K562 (cell line): Measurements from ENCODE around the gene SLC22A1. TPM values are rescaled to one million over a fixed set of nuclear protein-coding genes. Genes with fewer than 3 reads are reported as not detected.

Experiments
- BCOR ChIP-seq: fragments of 450-650 bp; IDR thresholded peaks from 2 replicates; pipeline ENCODE4 v1.6.1; 2016
- BRD9 ChIP-seq: fragments of 450-650 bp; IDR thresholded peaks from 2 replicates; pipeline ENCODE4 v1.6.1; 2018; ENCODE audit warnings: low read depth; ENCODE audit not compliant: partially characterized antibody
- ILF3 ChIP-seq: fragments of 450-650 bp; IDR thresholded peaks from 2 replicates; pipeline ENCODE4 v1.6.1; 2018; ENCODE audit warnings: antibody characterized with exemption, mild to moderate bottlenecking, moderate library complexity, borderline replicate concordance
- KAT2B ChIP-seq: IDR thresholded peaks from one replicate; pipeline ENCODE4 v1.6.1; 2012; ENCODE audit warnings: low read depth, mild to moderate bottlenecking, control low read depth, inconsistent platforms, low read length, moderate library complexity
- PHB2 ChIP-seq: fragments of 450-650 bp; IDR thresholded peaks from 2 replicates; pipeline ENCODE4 v1.6.1; 2017; ENCODE audit warnings: low read depth
- RAD21 ChIP-seq, 2 experiments: fragments of 250-450 bp in 1 of 2; fragments of 450-650 bp in 1 of 2; sonication (Bioruptor Pico) in 1 of 2; formaldehyde crosslinking in 1 of 2; IDR thresholded peaks in 1 of 2; conservative IDR thresholded peaks in 1 of 2; 2 replicates each; pipeline versions ENCODE4 v1.4.0 to v1.8.0; 2020 to 2022; ENCODE audit warnings: mild to moderate bottlenecking in 2 of 2, moderate library complexity in 1 of 2
- SP1 ChIP-seq: sonication (generic); formaldehyde crosslinking; IDR thresholded peaks from 2 replicates; pipeline ENCODE4 v1.8.1; 2022; ENCODE audit warnings: mild to moderate bottlenecking, missing genetic modification reagents
- ZNF445 ChIP-seq: fragments of 250-450 bp; sonication (Bioruptor Pico); IDR thresholded peaks from 2 replicates; pipeline ENCODE4 v1.4.0; 2020; ENCODE audit warnings: low read depth, mild to moderate bottlenecking, moderate library complexity
- polyA plus RNA-seq, 8 experiments: library from polyadenylated mRNA; depleted of rRNA in 4 of 8; stranded (reverse) in 5 of 8; unstranded in 3 of 8; fragments of >200 nt; fragmentation: Nextera tagmentation in 2 of 8; fragmentation: Illumina TruSeq in 1 of 8; extraction: Ambion mirVana in 2 of 8; extraction: Trizol in 1 of 8; gene quantifications; 2 replicates each; pipeline versions ENCODE4 v1.2.1 to v1.2.3, GENCODE V29; 2011 to 2014; ENCODE audit warnings: inconsistent platforms in 1 of 8, missing spikeins in 1 of 8
- total RNA-seq, 7 experiments: library from RNA; depleted of rRNA in 6 of 7; stranded (reverse); fragments of >200 nt in 6 of 7; fragmentation: Illumina TruSeq in 2 of 7; extraction: Trizol in 2 of 7; gene quantifications; 2 replicates each; pipeline versions ENCODE4 v1.2.1 to v1.2.3, GENCODE V29; 2011 to 2021; ENCODE audit warnings: low replicate concordance in 1 of 7
- TF ChIP-seq, protein P1 (sequence below): sonication (generic); formaldehyde crosslinking; IDR thresholded peaks from 2 replicates; pipeline ENCODE4 v1.8.0; 2023; ENCODE audit warnings: mild to moderate bottlenecking, missing genetic modification reagents
- TF ChIP-seq, protein P2 (sequence below): fragments of 450-650 bp; IDR thresholded peaks from 2 replicates; pipeline ENCODE4 v1.6.1; 2017; ENCODE audit warnings: antibody characterized with exemption
- TF ChIP-seq, protein P3 (sequence below): fragments of 250-450 bp; sonication (Bioruptor Pico); IDR thresholded peaks from 2 replicates; pipeline ENCODE4 v1.8.0; 2022; ENCODE audit warnings: moderate library complexity, mild to moderate bottlenecking, inconsistent platforms
- TF ChIP-seq, protein P4 (sequence below): sonication (generic); formaldehyde crosslinking; IDR thresholded peaks from 2 replicates; pipeline ENCODE4 v1.8.1; 2023; ENCODE audit warnings: mild to moderate bottlenecking, missing genetic modification reagents
- TF ChIP-seq, protein P5 (sequence below): fragments of 450-650 bp; IDR thresholded peaks from 2 replicates; pipeline ENCODE4 v1.6.1; 2016; ENCODE audit warnings: antibody characterized with exemption

SLC22A1 gene
- total and polyA plus RNA-seq, 9 of the 15 experiments (the other 6 are each of a cell fraction or from before 2014, with no cell fraction given), result 0.11 to 0.60 (median 0.26) TPM; not detected in 4

DNA sequence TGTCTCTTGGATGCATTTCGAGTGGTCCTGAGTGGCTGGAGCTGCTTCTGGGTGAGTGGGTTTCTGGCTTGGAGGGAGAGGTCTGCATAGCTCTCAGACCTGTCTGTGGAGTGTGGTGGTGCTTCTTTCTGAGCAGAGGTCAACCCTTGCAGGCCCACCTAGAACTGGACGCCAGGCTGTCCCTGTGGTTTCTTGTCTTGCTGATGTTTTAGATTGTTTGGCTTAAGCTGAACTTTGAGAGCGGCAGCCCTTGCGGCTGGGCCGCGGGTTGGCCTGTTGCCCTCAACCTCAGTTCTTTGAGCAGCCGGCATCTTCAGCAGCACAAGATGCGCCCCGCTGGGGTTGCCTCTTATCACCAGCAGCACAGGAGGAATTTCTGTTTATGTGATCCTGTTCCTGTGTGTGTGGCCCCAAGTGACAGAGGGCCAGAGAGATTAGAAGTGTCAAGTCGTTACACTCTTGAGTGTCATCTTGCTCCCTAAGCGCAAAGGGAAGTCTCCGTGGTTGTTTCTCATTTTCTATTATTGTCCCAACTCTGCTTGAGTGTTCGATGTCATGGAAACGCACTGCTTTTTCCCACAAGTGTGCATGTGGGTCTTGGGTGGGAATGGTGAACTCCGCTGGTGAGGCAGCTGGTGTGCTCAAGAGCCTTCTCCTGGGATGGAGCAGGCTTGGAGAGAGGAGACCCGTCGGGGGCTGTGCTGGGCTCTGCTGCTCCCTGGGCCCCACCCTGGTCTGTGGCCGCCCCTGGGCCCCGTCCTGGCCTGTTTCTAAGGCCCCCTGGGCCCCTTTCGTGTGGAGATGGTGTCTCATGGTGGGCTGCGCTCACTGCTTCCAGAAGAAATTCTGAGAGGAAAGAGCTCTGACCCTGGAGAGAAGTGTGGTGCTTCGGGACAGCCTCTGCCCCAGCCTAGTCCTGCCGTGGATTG is 20.1 kb upstream of the SLC22A1 start (continued):
- TF ChIP-seq, protein P1, sequence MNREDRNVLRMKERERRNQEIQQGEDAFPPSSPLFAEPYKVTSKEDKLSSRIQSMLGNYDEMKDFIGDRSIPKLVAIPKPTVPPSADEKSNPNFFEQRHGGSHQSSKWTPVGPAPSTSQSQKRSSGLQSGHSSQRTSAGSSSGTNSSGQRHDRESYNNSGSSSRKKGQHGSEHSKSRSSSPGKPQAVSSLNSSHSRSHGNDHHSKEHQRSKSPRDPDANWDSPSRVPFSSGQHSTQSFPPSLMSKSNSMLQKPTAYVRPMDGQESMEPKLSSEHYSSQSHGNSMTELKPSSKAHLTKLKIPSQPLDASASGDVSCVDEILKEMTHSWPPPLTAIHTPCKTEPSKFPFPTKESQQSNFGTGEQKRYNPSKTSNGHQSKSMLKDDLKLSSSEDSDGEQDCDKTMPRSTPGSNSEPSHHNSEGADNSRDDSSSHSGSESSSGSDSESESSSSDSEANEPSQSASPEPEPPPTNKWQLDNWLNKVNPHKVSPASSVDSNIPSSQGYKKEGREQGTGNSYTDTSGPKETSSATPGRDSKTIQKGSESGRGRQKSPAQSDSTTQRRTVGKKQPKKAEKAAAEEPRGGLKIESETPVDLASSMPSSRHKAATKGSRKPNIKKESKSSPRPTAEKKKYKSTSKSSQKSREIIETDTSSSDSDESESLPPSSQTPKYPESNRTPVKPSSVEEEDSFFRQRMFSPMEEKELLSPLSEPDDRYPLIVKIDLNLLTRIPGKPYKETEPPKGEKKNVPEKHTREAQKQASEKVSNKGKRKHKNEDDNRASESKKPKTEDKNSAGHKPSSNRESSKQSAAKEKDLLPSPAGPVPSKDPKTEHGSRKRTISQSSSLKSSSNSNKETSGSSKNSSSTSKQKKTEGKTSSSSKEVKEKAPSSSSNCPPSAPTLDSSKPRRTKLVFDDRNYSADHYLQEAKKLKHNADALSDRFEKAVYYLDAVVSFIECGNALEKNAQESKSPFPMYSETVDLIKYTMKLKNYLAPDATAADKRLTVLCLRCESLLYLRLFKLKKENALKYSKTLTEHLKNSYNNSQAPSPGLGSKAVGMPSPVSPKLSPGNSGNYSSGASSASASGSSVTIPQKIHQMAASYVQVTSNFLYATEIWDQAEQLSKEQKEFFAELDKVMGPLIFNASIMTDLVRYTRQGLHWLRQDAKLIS (CRISPR knock-in tag), result no peak
- TF ChIP-seq BCOR (peak; percentile 97), RAD21 (CRISPR knock-in tag; conservative IDR thresholded peaks at IDR 0.05 in 1 of 2, IDR thresholded peaks at IDR 0.05 in 1 of 2) (peak in 1 of 2 experiments; percentile 22; a peak in 3 of 4 replicates), ILF3 (0 out of 2 replicates have a peak, but pooled peaks have one; percentile 34), ZNF445 (CRISPR knock-in tag) (no peak), PHB2 (peak; percentile 99), KAT2B (no peak), SP1 (CRISPR knock-in tag) (peak; percentile 75; the same call in 1 of the 2 replicates), BRD9 (peak; percentile 40)
- TF ChIP-seq, protein P2, sequence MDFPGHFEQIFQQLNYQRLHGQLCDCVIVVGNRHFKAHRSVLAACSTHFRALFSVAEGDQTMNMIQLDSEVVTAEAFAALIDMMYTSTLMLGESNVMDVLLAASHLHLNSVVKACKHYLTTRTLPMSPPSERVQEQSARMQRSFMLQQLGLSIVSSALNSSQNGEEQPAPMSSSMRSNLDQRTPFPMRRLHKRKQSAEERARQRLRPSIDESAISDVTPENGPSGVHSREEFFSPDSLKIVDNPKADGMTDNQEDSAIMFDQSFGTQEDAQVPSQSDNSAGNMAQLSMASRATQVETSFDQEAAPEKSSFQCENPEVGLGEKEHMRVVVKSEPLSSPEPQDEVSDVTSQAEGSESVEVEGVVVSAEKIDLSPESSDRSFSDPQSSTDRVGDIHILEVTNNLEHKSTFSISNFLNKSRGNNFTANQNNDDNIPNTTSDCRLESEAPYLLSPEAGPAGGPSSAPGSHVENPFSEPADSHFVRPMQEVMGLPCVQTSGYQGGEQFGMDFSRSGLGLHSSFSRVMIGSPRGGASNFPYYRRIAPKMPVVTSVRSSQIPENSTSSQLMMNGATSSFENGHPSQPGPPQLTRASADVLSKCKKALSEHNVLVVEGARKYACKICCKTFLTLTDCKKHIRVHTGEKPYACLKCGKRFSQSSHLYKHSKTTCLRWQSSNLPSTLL, result peak; percentile 58; the same call in 1 of the 2 replicates
- TF ChIP-seq, protein P3, sequence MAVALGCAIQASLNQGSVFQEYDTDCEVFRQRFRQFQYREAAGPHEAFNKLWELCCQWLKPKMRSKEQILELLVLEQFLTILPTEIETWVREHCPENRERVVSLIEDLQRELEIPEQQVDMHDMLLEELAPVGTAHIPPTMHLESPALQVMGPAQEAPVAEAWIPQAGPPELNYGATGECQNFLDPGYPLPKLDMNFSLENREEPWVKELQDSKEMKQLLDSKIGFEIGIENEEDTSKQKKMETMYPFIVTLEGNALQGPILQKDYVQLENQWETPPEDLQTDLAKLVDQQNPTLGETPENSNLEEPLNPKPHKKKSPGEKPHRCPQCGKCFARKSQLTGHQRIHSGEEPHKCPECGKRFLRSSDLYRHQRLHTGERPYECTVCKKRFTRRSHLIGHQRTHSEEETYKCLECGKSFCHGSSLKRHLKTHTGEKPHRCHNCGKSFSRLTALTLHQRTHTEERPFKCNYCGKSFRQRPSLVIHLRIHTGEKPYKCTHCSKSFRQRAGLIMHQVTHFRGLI (CRISPR knock-in tag), result peak; percentile 88
- TF ChIP-seq, protein P4, sequence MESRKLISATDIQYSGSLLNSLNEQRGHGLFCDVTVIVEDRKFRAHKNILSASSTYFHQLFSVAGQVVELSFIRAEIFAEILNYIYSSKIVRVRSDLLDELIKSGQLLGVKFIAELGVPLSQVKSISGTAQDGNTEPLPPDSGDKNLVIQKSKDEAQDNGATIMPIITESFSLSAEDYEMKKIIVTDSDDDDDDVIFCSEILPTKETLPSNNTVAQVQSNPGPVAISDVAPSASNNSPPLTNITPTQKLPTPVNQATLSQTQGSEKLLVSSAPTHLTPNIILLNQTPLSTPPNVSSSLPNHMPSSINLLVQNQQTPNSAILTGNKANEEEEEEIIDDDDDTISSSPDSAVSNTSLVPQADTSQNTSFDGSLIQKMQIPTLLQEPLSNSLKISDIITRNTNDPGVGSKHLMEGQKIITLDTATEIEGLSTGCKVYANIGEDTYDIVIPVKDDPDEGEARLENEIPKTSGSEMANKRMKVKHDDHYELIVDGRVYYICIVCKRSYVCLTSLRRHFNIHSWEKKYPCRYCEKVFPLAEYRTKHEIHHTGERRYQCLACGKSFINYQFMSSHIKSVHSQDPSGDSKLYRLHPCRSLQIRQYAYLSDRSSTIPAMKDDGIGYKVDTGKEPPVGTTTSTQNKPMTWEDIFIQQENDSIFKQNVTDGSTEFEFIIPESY (CRISPR knock-in tag), result peak; percentile 54; the same call in 1 of the 2 replicates
- TF ChIP-seq, protein P5, sequence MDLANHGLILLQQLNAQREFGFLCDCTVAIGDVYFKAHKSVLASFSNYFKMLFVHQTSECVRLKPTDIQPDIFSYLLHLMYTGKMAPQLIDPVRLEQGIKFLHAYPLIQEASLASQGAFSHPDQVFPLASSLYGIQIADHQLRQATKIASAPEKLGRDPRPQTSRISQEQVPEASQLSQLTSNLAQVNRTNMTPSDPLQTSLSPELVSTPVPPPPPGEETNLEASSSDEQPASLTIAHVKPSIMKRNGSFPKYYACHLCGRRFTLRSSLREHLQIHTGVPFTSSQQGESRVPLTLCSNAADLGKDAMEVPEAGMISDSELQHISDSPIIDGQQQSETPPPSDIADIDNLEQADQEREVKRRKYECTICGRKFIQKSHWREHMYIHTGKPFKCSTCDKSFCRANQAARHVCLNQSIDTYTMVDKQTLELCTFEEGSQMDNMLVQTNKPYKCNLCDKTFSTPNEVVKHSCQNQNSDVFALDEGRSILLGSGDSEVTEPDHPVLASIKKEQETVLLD, result no peak
